NAMALWA (cell line): ENCODE results near the gene AGO4.
"Not testable (repeated sequence)": the region's sequence is repeated elsewhere in the genome, so short reads cannot be mapped to it uniquely, and the experiment has no call there.

ENCODE experiments used
- DNase-seq: peaks from one replicate; pipeline ENCODE4 v3.0.0-alpha.2; 2015; ENCODE audit warnings: low spot score

AGO4 gene

GRCh38 chr1:35807614-35808449 lies at the start of gene AGO4:
TSS of gene AGO4 (plus strand) at chr1:35808016. CDS start at chr1:35808417, 401 bp downstream.
- DNase-seq, result peak; percentile 26

- DNase-seq, result no peak
Observed at GRCh38 chr1:35762141-35762540, 45.7 kb upstream of the AGO4 start.

GRCh38 chr1:35763201-35763600 lies 44.6 kb upstream of the AGO4 start:
- no peak for DNase-seq

- no peak for DNase-seq
Observed at GRCh38 chr1:35764283-35764682, 43.5 kb upstream of the AGO4 start.

- peak; percentile 27 for DNase-seq
Observed at GRCh38 chr1:35768350-35769187, 39.2 kb upstream of the AGO4 start.

- DNase-seq, result peak; percentile 94
Observed at GRCh38 chr1:35769188-35769758, 38.5 kb upstream of the AGO4 start.

GRCh38 chr1:35773711-35774110 lies 34.1 kb upstream of the AGO4 start:
- no peak for DNase-seq

- not testable (repeated sequence) for DNase-seq
Observed at GRCh38 chr1:35776172-35776571, 31.6 kb upstream of the AGO4 start.

- no peak for DNase-seq
Observed at GRCh38 chr1:35777109-35777508, 30.7 kb upstream of the AGO4 start.

GRCh38 chr1:35783055-35783583 lies 24.7 kb upstream of the AGO4 start:
- no peak for DNase-seq

GRCh38 chr1:35784364-35784763 lies 23.5 kb upstream of the AGO4 start:
- DNase-seq, result not testable (repeated sequence)

GRCh38 chr1:35788139-35788538 lies 19.7 kb upstream of the AGO4 start:
- no peak for DNase-seq

- DNase-seq, result no peak
Observed at GRCh38 chr1:35790670-35791069, 17.1 kb upstream of the AGO4 start.

- no peak for DNase-seq
Observed at GRCh38 chr1:35795295-35795694, 12.5 kb upstream of the AGO4 start.

- no peak for DNase-seq
Observed at GRCh38 chr1:35797380-35797779, 10.4 kb upstream of the AGO4 start.

- DNase-seq, result peak; percentile 36
Observed at GRCh38 chr1:35798019-35798418, 9.8 kb upstream of the AGO4 start.

- DNase-seq, result not testable (repeated sequence)
Observed at GRCh38 chr1:35800167-35800887, 7.5 kb upstream of the AGO4 start.

GRCh38 chr1:35808450-35809113 lies 766 bp downstream of the AGO4 start:
- peak; percentile 41 for DNase-seq

GRCh38 chr1:35809114-35810095 lies 1.6 kb downstream of the AGO4 start:
- no peak for DNase-seq
